MCF 10A (cell line): ENCODE data around the gene VCAN. TPM values are rescaled to one million over a fixed set of nuclear protein-coding genes. Genes with fewer than 3 reads are reported as not detected.
A peak's percentile ranks its signal among the peaks of the same experiment; 100 is the strongest.

Experiments used
- BruUV-seq: library from RNA; stranded (reverse); fragments of 400-500 nt; replicated peaks from 2 replicates; lab custom pipeline; 2021; lab: Mats Ljungman, UMichigan
- CTCF ChIA-PET: fragments of 300-600 bp; sonication (Branson Sonifier 250); formaldehyde crosslinking; extraction: SDS; loops from one replicate; lab custom pipeline; 2021; ENCODE audit warnings: antibody characterized with exemption, inconsistent platforms; lab: Yijun Ruan, JAX
- POLR2A ChIA-PET: fragments of 300-600, 350-650 bp; sonication (Branson Sonifier 250); formaldehyde crosslinking; extraction: SDS; loops from one replicate; lab custom pipeline; 2020; ENCODE audit warnings: antibody characterized with exemption, inconsistent platforms; lab: Yijun Ruan, JAX
- DNase-seq: peaks from one replicate; pipeline ENCODE4 v3.0.0-alpha.2; 2018; ENCODE audit not compliant: unreplicated experiment
- H3K27ac Mint-ChIP-seq: one replicate; pipeline ENCODE4 v1.8.0; 2022; ENCODE audit warnings: mild to moderate bottlenecking, low read depth, mixed read lengths; ENCODE audit not compliant: unreplicated experiment
- H3K27me3 Mint-ChIP-seq: one replicate; pipeline ENCODE4 v1.8.0; 2022; ENCODE audit warnings: mixed read lengths; ENCODE audit not compliant: insufficient read depth, unreplicated experiment
- H3K36me3 Mint-ChIP-seq: one replicate; pipeline ENCODE4 v1.8.0; 2022; ENCODE audit warnings: mild to moderate bottlenecking, moderate library complexity, mixed read lengths; ENCODE audit not compliant: insufficient read depth, unreplicated experiment
- H3K4me1 Mint-ChIP-seq: one replicate; pipeline ENCODE4 v1.8.0; 2022; ENCODE audit warnings: mixed read lengths; ENCODE audit not compliant: insufficient read depth, unreplicated experiment
- H3K4me3 Mint-ChIP-seq: one replicate; pipeline ENCODE4 v1.8.0; 2022; ENCODE audit warnings: mild to moderate bottlenecking, moderate library complexity, mixed read lengths; ENCODE audit not compliant: unreplicated experiment
- H3K9me3 Mint-ChIP-seq: one replicate; pipeline ENCODE4 v1.8.0; 2022; ENCODE audit warnings: mixed read lengths; ENCODE audit not compliant: unreplicated experiment
- CTCF ChIP-seq: fragments of 200-600 bp; IDR thresholded peaks from one replicate; pipeline ENCODE4 v1.8.0; 2022; ENCODE audit warnings: antibody characterized with exemption, mild to moderate bottlenecking; ENCODE audit not compliant: unreplicated experiment
- intact Hi-C: fragments of 100-400 bp; cut with micrococcal nuclease; formaldehyde crosslinking; loops from 2 replicates; pipeline ENCODE4 v1.14.1; 2022
- total RNA-seq: library from RNA; stranded (reverse); gene quantifications from 2 replicates; pipeline ENCODE4 v1.2.3, GENCODE V29; 2022

Gene VCAN
- total RNA-seq, 1 experiment from 2014 or later, result 50.6 TPM

GRCh38 chr5:83562791-83563557 is 91.4 kb downstream of the VCAN start:
- Mint-ChIP-seq H3K9me3 (no peaks in the 10 kb centered on the region), H3K4me1 (peaks cover 19% of the 10 kb centered on the region), H3K4me3 (no peak overlapping the region), H3K27me3 (no peaks in the 10 kb centered on the region), H3K27ac (no peak overlapping the region), H3K36me3 (peaks cover 10% of the 10 kb centered on the region)
- TF ChIP-seq CTCF, result no peak
- no peak for DNase-seq
- POLR2A ChIA-PET, result interaction anchor here (0.6 to 1.5 kb wide), 6 partner anchors 88 to 1279 kb away, joined by 3 to 6 read pairs (median 4); no protein-coding TSS in a partner anchor
- CTCF ChIA-PET, result interaction anchor here (0.5 to 5.3 kb wide), 15 partner anchors 12 to 1410 kb away, joined by 3 to 45 read pairs (median 4); no protein-coding TSS in a partner anchor
- intact Hi-C loops, result no loop called here
- no TSS peak for BruUV-seq

GRCh38 chr5:83563631-83564030 is 92.1 kb downstream of the VCAN start:
- DNase-seq, result peak; percentile 35
- ChIA-PET CTCF (interaction anchor here (0.6 to 5.3 kb wide), 15 partner anchors 9 to 1410 kb away, joined by 3 to 45 read pairs (median 4); no protein-coding TSS in a partner anchor), POLR2A (interaction anchor here (0.6 to 1.5 kb wide), 4 partner anchors 89 to 1280 kb away, joined by 3 to 6 read pairs (median 4); no protein-coding TSS in a partner anchor)
- Mint-ChIP-seq H3K4me1 (peaks cover 26% of the 10 kb centered on the region), H3K27ac (no peak overlapping the region), H3K9me3 (no peaks in the 10 kb centered on the region), H3K36me3 (peaks cover 10% of the 10 kb centered on the region), H3K27me3 (no peaks in the 10 kb centered on the region), H3K4me3 (no peak overlapping the region)
- no peak for TF ChIP-seq CTCF
- intact Hi-C loops, result loop anchor here (1.0 to 2.0 kb wide), 4 partner anchors 89 to 1207 kb away; no protein-coding TSS in a partner anchor
- no TSS peak for BruUV-seq

- no peak overlapping the region for H3K27ac Mint-ChIP-seq
- intact Hi-C loops, result loop anchor here (1.0 to 2.0 kb wide), 4 partner anchors 90 to 1207 kb away; no protein-coding TSS in a partner anchor
- CTCF ChIA-PET, result interaction anchor here (0.6 to 5.3 kb wide), 23 partner anchors 9 to 1253 kb away, joined by 3 to 45 read pairs (median 3); no protein-coding TSS in a partner anchor
- POLR2A ChIA-PET, result interaction anchor here (0.9 to 1.3 kb wide), 2 partner anchors 90 to 91 kb away, joined by 3 to 4 read pairs; no protein-coding TSS in a partner anchor
- H3K27me3 Mint-ChIP-seq, result no peaks in the 10 kb centered on the region
- peak; percentile 58 for DNase-seq
- H3K4me3 Mint-ChIP-seq, result no peak overlapping the region
- H3K4me1 Mint-ChIP-seq, result peaks cover 27% of the 10 kb centered on the region
- TF ChIP-seq CTCF, result peak; percentile 51
- no TSS peak for BruUV-seq
- no peaks in the 10 kb centered on the region for H3K9me3 Mint-ChIP-seq
- H3K36me3 Mint-ChIP-seq, result peaks cover 10% of the 10 kb centered on the region
These were observed 92.7 kb downstream of the VCAN start for GRCh38 chr5:83564069-83564749.
